Trophoblast cell (in vitro differentiated cells and primary cell): Measurements from ENCODE around the gene PRPS1.

Experiments
- DNase-seq, 2 donors: peaks; one replicate each; pipeline ENCODE4 v3.0.0-alpha.2; 2016
- H2AFZ ChIP-seq: 2 replicates; pipeline ENCODE4 v1.6.1; 2013; ENCODE audit warnings: low read length, moderate library complexity, mild to moderate bottlenecking; ENCODE audit not compliant: insufficient read depth, poor library complexity
- H2AK5ac ChIP-seq: 2 replicates; pipeline ENCODE4 v1.6.1; 2013; ENCODE audit warnings: mild to moderate bottlenecking, low read length
- H2BK120ac ChIP-seq: 2 replicates; pipeline ENCODE4 v1.6.1; 2013; ENCODE audit warnings: low read length, mild to moderate bottlenecking, moderate library complexity; ENCODE audit not compliant: insufficient read depth, poor library complexity
- H2BK12ac ChIP-seq: 2 replicates; pipeline ENCODE4 v1.6.1; 2013; ENCODE audit warnings: mild to moderate bottlenecking, low read length, moderate library complexity
- H2BK5ac ChIP-seq: 2 replicates; pipeline ENCODE4 v1.6.1; 2013; ENCODE audit warnings: low read length, low read depth, moderate library complexity, mild to moderate bottlenecking; ENCODE audit not compliant: poor library complexity
- H3K14ac ChIP-seq: 2 replicates; pipeline ENCODE4 v1.6.1; 2013; ENCODE audit warnings: mild to moderate bottlenecking, low read length
- H3K18ac ChIP-seq: 2 replicates; pipeline ENCODE4 v1.6.1; 2013; ENCODE audit warnings: mild to moderate bottlenecking, low read length
- H3K23ac ChIP-seq: 2 replicates; pipeline ENCODE4 v1.6.1; 2013; ENCODE audit warnings: low read length
- H3K27ac ChIP-seq: 2 replicates; pipeline ENCODE4 v1.5.1; 2013; ENCODE audit warnings: low read depth, mild to moderate bottlenecking, inconsistent platforms, low read length, moderate library complexity
- H3K27me3 ChIP-seq: 2 replicates; pipeline ENCODE4 v1.6.1; 2013; ENCODE audit warnings: inconsistent platforms, mild to moderate bottlenecking, low read length, moderate library complexity; ENCODE audit not compliant: insufficient read depth
- H3K36me3 ChIP-seq, 2 experiments: 1 replicate in 1 of 2; 2 replicates in 1 of 2; pipeline ENCODE4 v1.6.1; 2013; ENCODE audit warnings: low read length in 2 of 2, mild to moderate bottlenecking in 2 of 2, moderate library complexity in 1 of 2; ENCODE audit not compliant: insufficient read depth in 2 of 2, control insufficient read depth in 1 of 2
- H3K4ac ChIP-seq: 2 replicates; pipeline ENCODE4 v1.6.1; 2013; ENCODE audit warnings: low read depth, mild to moderate bottlenecking, low read length, moderate library complexity
- H3K4me1 ChIP-seq, 2 experiments: 1 replicate in 1 of 2; 2 replicates in 1 of 2; pipeline ENCODE4 v1.6.1; 2013; ENCODE audit warnings: low read length in 2 of 2, mild to moderate bottlenecking in 2 of 2, moderate library complexity in 1 of 2; ENCODE audit not compliant: insufficient read depth in 2 of 2, control insufficient read depth in 1 of 2
- H3K4me2 ChIP-seq: 2 replicates; pipeline ENCODE4 v1.6.1; 2013; ENCODE audit warnings: inconsistent platforms, mild to moderate bottlenecking, low read length, moderate library complexity
- H3K4me3 ChIP-seq: 2 replicates; pipeline ENCODE4 v1.5.1; 2013; ENCODE audit warnings: mild to moderate bottlenecking, low read depth, low read length, inconsistent platforms
- H3K79me1 ChIP-seq: one replicate; pipeline ENCODE4 v1.6.1; 2013; ENCODE audit warnings: low read length
- H3K79me2 ChIP-seq: 2 replicates; pipeline ENCODE4 v1.6.1; 2013; ENCODE audit warnings: low read length, mild to moderate bottlenecking; ENCODE audit not compliant: control insufficient read depth, insufficient read depth, poor library complexity
- H3K9ac ChIP-seq: 2 replicates; pipeline ENCODE4 v1.6.1; 2013; ENCODE audit warnings: mild to moderate bottlenecking, low read length
- H3K9me3 ChIP-seq: 2 replicates; pipeline ENCODE4 v1.6.1; 2013; ENCODE audit warnings: low read depth, mild to moderate bottlenecking, control low read depth, inconsistent platforms, low read length; ENCODE audit not compliant: insufficient read depth
- H4K12ac ChIP-seq: 2 replicates; pipeline ENCODE4 v1.6.1; 2013; ENCODE audit warnings: low read depth, mild to moderate bottlenecking, low read length, moderate library complexity
- H4K8ac ChIP-seq: 2 replicates; pipeline ENCODE4 v1.6.1; 2013; ENCODE audit warnings: low read depth, mild to moderate bottlenecking, low read length, moderate library complexity
- H4K91ac ChIP-seq: one replicate; pipeline ENCODE4 v1.6.1; 2013; ENCODE audit warnings: low read depth, mild to moderate bottlenecking, low read length, moderate library complexity
- WGBS: extraction: QIAGEN DNeasy Blood & Tissue Kit; methylation state at CpG from one replicate; pipeline ENCODE4 v1.1.7; 2013; ENCODE audit warnings: missing lambda C conversion rate; ENCODE audit not compliant: insufficient read length, insufficient coverage; ENCODE audit errors: extremely low coverage; 5-methylcytosine and 5-hydroxymethylcytosine counted together

PRPS1 gene

DNA sequence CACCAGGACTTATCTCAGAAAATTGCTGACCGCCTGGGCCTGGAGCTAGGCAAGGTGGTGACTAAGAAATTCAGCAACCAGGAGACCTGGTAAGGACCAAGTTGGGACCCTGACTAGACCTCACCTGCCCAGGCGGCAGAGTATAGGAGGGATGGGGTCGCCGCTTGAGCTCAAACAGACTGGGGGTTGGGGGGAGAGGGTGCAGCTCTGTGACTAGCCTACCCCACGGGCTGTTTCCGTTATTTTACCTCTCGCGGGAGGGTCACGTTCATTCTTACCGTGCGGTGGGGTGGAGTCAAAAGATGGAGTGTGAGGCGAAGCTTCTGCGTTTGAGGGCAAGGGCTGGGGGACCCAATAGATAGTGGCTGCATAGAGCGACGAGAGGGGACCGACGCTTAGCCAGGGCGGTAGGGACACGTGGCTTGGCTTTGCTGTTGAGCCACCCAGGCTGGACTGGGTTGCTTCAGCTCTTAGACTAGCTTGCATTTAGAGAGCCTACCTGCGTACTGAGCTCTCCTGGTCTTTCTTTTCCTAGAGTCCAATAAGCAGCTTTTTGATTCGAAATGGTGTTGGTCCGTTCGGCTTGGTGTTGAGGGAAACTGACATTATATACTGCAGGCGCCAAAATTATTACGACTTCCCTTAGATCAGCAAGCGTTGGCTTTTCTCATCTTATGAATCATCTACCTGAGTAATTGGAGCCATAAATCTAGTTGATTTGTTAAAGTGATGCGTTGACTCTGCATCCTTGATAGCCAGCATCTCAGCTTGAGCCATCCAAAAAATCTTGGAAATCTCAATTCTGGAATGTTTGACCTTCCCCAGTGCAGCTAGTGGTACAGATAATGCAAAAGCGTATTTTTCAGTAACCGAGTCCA lies 591 bp downstream of the PRPS1 start:
- Histone ChIP-seq H2BK12ac (no peak overlapping the region), H3K9ac (peak overlapping the region; percentile 64), H3K27me3 (no peaks in the 10 kb centered on the region), H3K23ac (no peak overlapping the region), H2BK120ac (no peak overlapping the region), H4K91ac (no peak overlapping the region), H3K36me3 (no peaks in the 10 kb centered on the region), H3K4me3 (peak overlapping the region; percentile 85), H2AK5ac (no peak overlapping the region), H3K79me2 (no peaks in the 10 kb centered on the region), H3K14ac (no peak overlapping the region), H2AFZ (peak overlapping the region; percentile 63), H3K27ac (no peak overlapping the region), H3K9me3 (no peaks in the 10 kb centered on the region), H4K12ac (peak overlapping the region; percentile 7), H3K4ac (no peak overlapping the region), H3K4me1 (no peaks in the 10 kb centered on the region), H2BK5ac (no peak overlapping the region), H3K4me2 (peak overlapping the region; percentile 96), H3K79me1 (no peaks in the 10 kb centered on the region), H3K18ac (no peak overlapping the region), H4K8ac (peak overlapping the region; percentile 35)
- WGBS: no CpG with 5 or more reads among the region's 29 CpGs
- peak; percentile 4 to 69 for DNase-seq

DNA sequence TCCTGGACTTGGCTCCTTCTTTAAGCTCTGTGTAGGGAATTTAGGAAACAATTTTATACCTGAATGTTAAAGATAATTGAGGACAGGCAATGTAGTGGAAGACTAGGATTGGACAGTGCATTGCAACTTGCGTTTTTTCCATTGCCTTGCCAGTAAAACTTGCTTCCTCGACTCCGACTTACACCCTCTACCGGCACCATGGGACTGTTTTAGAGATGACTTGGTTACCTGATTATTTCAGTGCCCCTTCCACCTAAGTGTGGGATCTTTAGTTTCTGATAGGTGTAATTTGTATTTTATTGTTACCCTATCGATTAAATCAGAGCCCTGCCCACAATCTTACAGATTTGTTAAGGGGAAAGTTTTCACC lies 1.2 kb downstream of the PRPS1 start:
- H2AFZ ChIP-seq: no peak overlapping the region
- H3K79me2 ChIP-seq: no peaks in the 10 kb centered on the region
- no peak overlapping the region for H2BK5ac ChIP-seq
- no CpG with 5 or more reads among the region's 5 CpGs for WGBS
- H4K91ac ChIP-seq: no peak overlapping the region
- H3K4ac ChIP-seq: no peak overlapping the region
- no peak overlapping the region for H2AK5ac ChIP-seq
- no peak overlapping the region for H3K23ac ChIP-seq
- no peak overlapping the region for H4K8ac ChIP-seq
- no peak overlapping the region for H2BK12ac ChIP-seq
- H3K4me2 ChIP-seq: peak overlapping the region; percentile 96
- H3K79me1 ChIP-seq: no peaks in the 10 kb centered on the region
- no peak overlapping the region for H3K4me3 ChIP-seq
- H3K9me3 ChIP-seq: no peaks in the 10 kb centered on the region
- no peak overlapping the region for H3K18ac ChIP-seq
- peak in 1 of 2 donors; percentile 9 for DNase-seq
- H3K4me1 ChIP-seq: no peaks in the 10 kb centered on the region
- H3K36me3 ChIP-seq: no peaks in the 10 kb centered on the region
- H4K12ac ChIP-seq: no peak overlapping the region
- H3K27me3 ChIP-seq: no peaks in the 10 kb centered on the region
- H3K9ac ChIP-seq: no peak overlapping the region
- no peak overlapping the region for H3K27ac ChIP-seq
- no peak overlapping the region for H3K14ac ChIP-seq
- H2BK120ac ChIP-seq: no peak overlapping the region

DNA sequence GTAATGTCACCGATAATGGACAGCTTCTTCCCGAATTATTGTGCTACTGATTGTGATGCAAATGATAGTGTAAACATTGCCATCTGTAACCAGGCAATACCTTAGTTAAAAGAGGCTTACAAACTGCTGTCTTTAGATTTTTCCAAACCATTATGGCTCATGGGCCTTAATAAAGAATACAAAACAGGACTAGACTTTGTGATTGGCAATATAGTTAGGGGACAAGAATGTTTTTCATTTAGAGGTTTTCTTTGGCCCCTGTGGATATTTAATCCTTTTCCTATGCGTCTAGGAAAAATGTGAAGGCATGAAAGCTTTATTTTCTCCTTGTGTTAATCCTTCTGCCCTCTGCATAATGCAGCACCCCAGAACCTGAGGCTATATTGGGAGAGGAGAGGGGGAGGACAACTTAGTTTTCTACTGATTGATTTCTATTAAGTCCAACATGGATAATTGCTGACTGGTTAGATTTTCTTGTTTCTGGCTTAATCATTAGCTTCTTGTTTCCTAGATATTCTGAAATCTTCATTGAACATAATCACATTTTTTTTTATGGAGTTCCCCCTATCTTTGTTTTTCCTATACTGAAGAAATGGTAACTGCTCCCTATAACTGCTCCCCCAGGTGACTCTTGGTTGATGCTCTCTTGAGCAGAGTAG lies 1.9 kb downstream of the PRPS1 start:
- H4K91ac ChIP-seq: no peak overlapping the region
- no peak overlapping the region for H4K8ac ChIP-seq
- no peaks in the 10 kb centered on the region for H3K9me3 ChIP-seq
- no peak overlapping the region for H3K14ac ChIP-seq
- no peak overlapping the region for H3K4ac ChIP-seq
- H2AK5ac ChIP-seq: no peak overlapping the region
- no peak overlapping the region for H2BK12ac ChIP-seq
- H3K4me1 ChIP-seq: no peaks in the 10 kb centered on the region
- H3K27ac ChIP-seq: no peak overlapping the region
- H3K9ac ChIP-seq: no peak overlapping the region
- H3K27me3 ChIP-seq: no peaks in the 10 kb centered on the region
- no peaks in the 10 kb centered on the region for H3K79me2 ChIP-seq
- WGBS: no CpG with 5 or more reads among the region's 3 CpGs
- H2AFZ ChIP-seq: no peak overlapping the region
- no peaks in the 10 kb centered on the region for H3K36me3 ChIP-seq
- no peak overlapping the region for H2BK5ac ChIP-seq
- no peak overlapping the region for H3K18ac ChIP-seq
- H3K4me2 ChIP-seq: no peak overlapping the region
- H3K79me1 ChIP-seq: no peaks in the 10 kb centered on the region
- H2BK120ac ChIP-seq: no peak overlapping the region
- DNase-seq: no peak
- H3K4me3 ChIP-seq: no peak overlapping the region
- no peak overlapping the region for H4K12ac ChIP-seq
- H3K23ac ChIP-seq: no peak overlapping the region

DNA sequence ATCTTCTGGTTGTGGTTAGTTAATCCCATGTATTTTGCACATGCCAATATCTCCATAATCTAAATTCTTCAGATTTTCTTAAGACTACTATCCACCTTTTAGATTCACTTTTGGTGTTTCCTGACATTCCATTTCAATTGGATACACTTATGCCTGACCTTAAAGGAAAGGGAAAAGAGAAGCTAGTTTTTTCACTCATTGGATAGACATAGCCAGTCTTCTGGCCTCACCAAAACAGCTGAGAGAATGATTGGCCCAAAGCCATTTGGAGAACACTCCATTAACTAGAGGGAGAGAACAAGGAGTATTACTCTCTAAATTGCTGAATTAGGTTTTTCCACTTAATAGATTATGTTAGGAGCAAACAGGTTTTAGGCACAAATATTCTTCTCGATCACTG lies 4.0 kb downstream of the PRPS1 start:
- Histone ChIP-seq H2BK12ac (no peak overlapping the region), H3K4me3 (no peak overlapping the region), H4K91ac (no peak overlapping the region), H4K8ac (no peak overlapping the region), H3K9ac (no peak overlapping the region), H2AFZ (no peak overlapping the region), H3K79me1 (no peaks in the 10 kb centered on the region), H3K4me1 (no peaks in the 10 kb centered on the region), H2BK120ac (no peak overlapping the region), H3K23ac (no peak overlapping the region), H2AK5ac (no peak overlapping the region), H3K79me2 (no peaks in the 10 kb centered on the region), H2BK5ac (no peak overlapping the region), H3K18ac (no peak overlapping the region), H3K27ac (no peak overlapping the region), H4K12ac (no peak overlapping the region), H3K4ac (no peak overlapping the region), H3K4me2 (no peak overlapping the region), H3K9me3 (no peaks in the 10 kb centered on the region), H3K36me3 (no peaks in the 10 kb centered on the region), H3K27me3 (no peaks in the 10 kb centered on the region), H3K14ac (no peak overlapping the region)
- DNase-seq: peak in 1 of 2 donors; percentile 36
- no CpG with 5 or more reads among the region's 1 CpG for WGBS
